ENCODE measurements around the gene IL36B. TPM values are rescaled to one million over a fixed set of nuclear protein-coding genes. Genes with fewer than 3 reads are reported as not detected.
A peak's percentile ranks its signal among the peaks of the same experiment; 100 is the strongest.

IL36B gene
- total RNA-seq, 2 donors from 2014 or later, result not detected

DNA sequence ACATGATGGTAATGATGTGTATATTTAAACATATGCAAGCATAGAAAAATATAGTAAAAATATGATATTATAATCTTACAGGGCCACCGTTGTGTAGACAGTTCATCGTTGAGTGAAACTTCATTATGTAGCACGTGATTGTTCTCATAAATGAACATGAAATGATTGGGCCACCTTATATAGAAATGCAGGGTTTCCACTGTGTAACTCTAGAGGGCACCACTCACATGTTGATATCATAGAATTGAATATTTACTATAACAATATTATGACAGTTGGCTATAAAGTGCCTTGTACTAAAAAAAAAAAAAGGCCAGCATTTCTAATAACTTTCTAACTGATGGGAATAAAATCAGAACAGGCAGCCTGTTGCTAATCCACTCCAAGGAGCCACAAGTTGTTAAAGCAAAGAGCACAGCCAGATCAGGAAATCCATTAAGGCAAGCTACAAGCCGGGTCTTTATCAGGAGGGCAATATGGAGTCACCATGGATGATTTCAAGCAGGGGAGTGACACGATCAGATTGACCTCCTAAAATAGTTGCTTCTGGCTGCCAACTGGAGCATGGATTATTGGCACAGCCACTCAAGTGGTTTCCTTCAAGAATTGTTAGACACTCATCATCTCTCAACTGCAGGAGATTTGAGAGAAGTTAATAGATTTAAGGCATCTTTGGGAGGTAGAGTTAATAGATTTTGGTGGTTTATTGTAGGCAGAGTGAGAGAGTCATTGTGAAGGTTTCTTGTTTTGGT lies 31.8 kb upstream of the IL36B start:
- peak in 1 of 2 donors; percentile 43 for TF ChIP-seq CTCF (IDR thresholded peaks at IDR 0.05)
- Histone ChIP-seq H3K9me3 (no peaks in the 10 kb centered on the region), H3K27ac (no peak overlapping the region), H3K36me3 (no peaks in the 10 kb centered on the region), H3K4me1 (no peaks in the 10 kb centered on the region), H3K4me3 (no peak overlapping the region), H3K27me3 (no peaks in the 10 kb centered on the region)
- no peak for DNase-seq (ENCODE audit: low spot score)

DNA sequence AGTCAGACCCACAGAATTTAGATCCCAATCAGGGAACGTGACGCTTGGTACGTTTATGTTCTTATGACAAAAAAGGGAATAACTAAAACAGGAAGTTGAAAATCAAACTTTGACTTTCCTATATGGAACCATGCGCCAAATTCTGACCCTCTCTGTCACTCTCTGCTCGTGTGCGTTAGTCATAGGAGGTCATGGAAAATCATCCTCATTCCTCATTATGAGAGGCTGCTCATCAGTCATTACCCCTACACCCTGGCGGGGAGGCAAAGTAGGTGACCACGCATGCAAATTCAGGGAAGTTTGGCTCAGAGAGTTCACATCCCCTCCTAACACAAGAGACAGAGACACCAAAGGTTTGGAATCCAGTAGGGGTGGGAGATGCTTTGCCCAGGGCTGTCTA lies 30.6 kb upstream of the IL36B start:
- Histone ChIP-seq H3K36me3 (no peaks in the 10 kb centered on the region), H3K9me3 (no peaks in the 10 kb centered on the region), H3K27me3 (no peaks in the 10 kb centered on the region), H3K4me3 (no peak overlapping the region), H3K27ac (no peak overlapping the region), H3K4me1 (no peaks in the 10 kb centered on the region)
- no peak for TF ChIP-seq CTCF (IDR thresholded peaks at IDR 0.05)
- DNase-seq (ENCODE audit: low spot score), result peak; percentile 58

DNA sequence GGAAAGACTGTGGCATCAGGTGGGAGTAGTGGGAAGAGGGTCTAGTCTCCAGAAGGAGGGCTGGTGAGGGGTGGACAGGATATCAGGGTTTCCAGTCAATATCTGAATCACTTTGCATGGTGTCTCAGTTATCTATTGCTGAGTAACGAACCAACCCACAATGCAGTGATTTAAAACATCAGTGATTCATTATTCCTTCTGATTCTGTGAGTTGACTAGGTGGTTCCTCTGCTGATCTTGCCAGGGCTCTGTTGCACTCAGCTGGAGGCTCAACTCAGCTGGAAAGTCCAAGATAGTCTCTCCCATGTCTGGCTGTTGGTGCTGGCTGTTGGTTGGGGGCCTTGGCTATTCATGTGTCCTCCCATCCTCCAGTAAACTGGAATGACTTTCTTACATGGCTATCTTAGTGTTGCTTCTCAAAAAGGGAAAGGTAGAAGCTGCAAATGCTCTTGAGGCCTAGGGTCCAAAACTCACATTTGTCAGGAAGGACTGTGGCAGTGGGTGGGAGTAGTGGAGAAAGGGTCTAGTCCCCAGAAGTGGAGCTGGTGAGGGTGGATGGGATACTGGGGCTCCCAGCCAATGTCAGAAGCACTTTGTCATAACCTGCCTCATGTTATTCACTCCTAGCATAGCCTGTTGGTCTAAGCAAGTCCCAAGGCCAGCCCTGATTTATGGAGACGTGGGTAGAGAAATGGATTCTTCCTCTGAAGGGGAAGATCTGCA lies 29.0 kb upstream of the IL36B start:
- peak; percentile 49 for DNase-seq (ENCODE audit: low spot score)
- Histone ChIP-seq H3K27me3 (no peaks in the 10 kb centered on the region), H3K4me3 (no peak overlapping the region), H3K36me3 (no peaks in the 10 kb centered on the region), H3K9me3 (no peaks in the 10 kb centered on the region), H3K27ac (no peak overlapping the region), H3K4me1 (no peaks in the 10 kb centered on the region)
- TF ChIP-seq CTCF (IDR thresholded peaks at IDR 0.05), result no peak

DNA sequence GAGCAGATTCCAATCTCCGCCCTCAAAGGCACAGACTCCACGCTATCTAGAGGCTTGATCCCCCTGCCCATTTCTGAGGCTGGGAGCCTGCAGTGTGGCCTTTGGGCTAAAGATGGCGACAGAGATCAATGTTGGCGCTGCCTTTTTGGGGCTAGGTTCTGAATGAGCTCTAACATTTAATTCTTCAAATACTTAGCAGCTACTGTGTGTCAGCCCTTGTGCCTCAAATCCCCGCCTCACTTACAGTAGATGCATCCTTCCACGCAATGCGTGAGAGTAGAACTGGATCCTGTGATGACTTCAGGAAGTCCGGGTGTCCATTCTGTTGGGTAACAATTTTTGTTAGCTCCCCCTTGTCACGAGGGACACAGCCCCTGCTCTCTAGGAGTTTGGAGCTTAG lies 27.5 kb upstream of the IL36B start:
- peak; percentile 58 for DNase-seq (ENCODE audit: low spot score)
- Histone ChIP-seq H3K27me3 (no peaks in the 10 kb centered on the region), H3K9me3 (no peaks in the 10 kb centered on the region), H3K27ac (no peak overlapping the region), H3K4me3 (no peak overlapping the region), H3K36me3 (no peaks in the 10 kb centered on the region), H3K4me1 (no peaks in the 10 kb centered on the region)
- TF ChIP-seq CTCF (IDR thresholded peaks at IDR 0.05), result peak in 1 of 2 donors; percentile 66

DNA sequence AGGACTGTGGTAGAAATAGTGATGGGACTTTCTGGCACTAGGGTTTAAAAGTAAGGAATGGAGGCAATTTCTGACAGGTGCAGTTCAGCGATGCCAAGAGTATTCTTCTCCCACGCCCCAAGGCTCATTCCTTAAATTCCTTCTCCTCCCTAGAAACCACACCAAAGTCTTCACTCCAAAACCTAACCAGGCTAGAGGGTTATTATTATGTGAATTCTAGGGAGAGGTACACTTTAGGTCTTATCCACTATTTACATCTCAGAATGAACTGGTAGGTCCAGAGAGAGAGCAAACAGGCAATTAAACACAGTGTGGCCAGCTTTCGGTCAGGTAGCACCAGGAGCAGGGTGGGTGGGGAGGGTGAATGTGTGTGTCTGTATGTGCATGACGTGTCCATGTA lies 26.5 kb upstream of the IL36B start:
- Histone ChIP-seq H3K4me1 (no peaks in the 10 kb centered on the region), H3K27ac (no peak overlapping the region), H3K27me3 (no peaks in the 10 kb centered on the region), H3K4me3 (no peak overlapping the region), H3K36me3 (no peaks in the 10 kb centered on the region), H3K9me3 (no peaks in the 10 kb centered on the region)
- TF ChIP-seq CTCF (IDR thresholded peaks at IDR 0.05), result no peak
- no peak for DNase-seq (ENCODE audit: low spot score)

All from right atrium auricular region (tissue), 2 donors.